Ascending aorta (tissue), 2 donors: Measurements from ENCODE around the gene NINL. TPM values are rescaled to one million over a fixed set of nuclear protein-coding genes. Genes with fewer than 3 reads are reported as not detected.

ENCODE experiments used
- DNase-seq, 2 donors: peaks; one replicate each; pipeline ENCODE4 v3.0.0-alpha.2; 2019; ENCODE audit warnings: low spot score in 2 of 2
- H3K27ac ChIP-seq, 2 donors: fragments of 200-600 bp; sonication (generic); one replicate each; pipeline ENCODE4 v1.5.1; 2016 to 2017; ENCODE audit warnings: mild to moderate bottlenecking in 1 of 2
- H3K27me3 ChIP-seq: fragments of 200-600 bp; sonication (generic); one replicate; pipeline ENCODE4 v1.5.1; 2017
- H3K36me3 ChIP-seq, 2 donors: fragments of 200-600 bp; sonication (generic); one replicate each; pipeline ENCODE4 v1.5.1; 2016
- H3K4me1 ChIP-seq, 2 donors: fragments of 200-600 bp; sonication (generic); one replicate each; pipeline ENCODE4 v1.5.1; 2016 to 2017; ENCODE audit warnings: mild to moderate bottlenecking in 1 of 2
- H3K4me3 ChIP-seq, 2 donors: fragments of 200-600 bp; sonication (generic); one replicate each; pipeline ENCODE4 v1.5.1; 2016 to 2017; ENCODE audit warnings: mild to moderate bottlenecking in 1 of 2
- H3K9me3 ChIP-seq, 2 donors: fragments of 200-600 bp; sonication (generic); one replicate each; pipeline ENCODE4 v1.5.1; 2016
- intact Hi-C: fragments of 100-400 bp; cut with DNase I; formaldehyde crosslinking; loops from one replicate; pipeline ENCODE4 v1.15.1; 2023
- total RNA-seq: library from RNA; depleted of rRNA; stranded (reverse); fragments of >200 nt; gene quantifications from one replicate; pipeline ENCODE4 v1.1.0, GENCODE V29; 2016
- TF ChIP-seq, protein P1 (sequence below), 3 experiments: fragments of 200-600 bp in 2 of 3; fragments of 450-650 bp in 1 of 3; sonication (generic) in 2 of 3; IDR thresholded peaks; one replicate each; pipeline ENCODE4 v1.5.1; 2016 to 2019; ENCODE audit warnings: antibody characterized with exemption in 3 of 3, mild to moderate bottlenecking in 1 of 3, moderate library complexity in 1 of 3

Gene NINL
- total RNA-seq, 1 donor from 2014 or later, result 18.0 TPM

DNA sequence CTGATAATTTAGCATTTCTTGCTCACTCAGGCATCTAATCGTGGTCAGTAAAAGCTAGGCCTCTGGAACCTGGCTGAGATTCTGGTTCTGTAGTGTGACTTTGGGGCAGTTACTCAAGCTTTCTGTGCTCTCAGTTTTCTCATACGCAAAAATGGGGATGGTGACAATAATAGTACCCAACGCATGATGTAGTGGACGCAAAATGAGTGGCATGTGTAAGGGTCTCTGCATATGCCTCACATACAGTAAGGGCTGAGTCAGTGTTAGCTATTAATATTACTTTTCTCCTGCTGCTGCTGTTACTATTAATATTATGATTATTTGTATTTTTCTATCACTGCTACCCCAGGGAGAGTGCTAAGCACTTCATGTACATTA, 177.2 kb downstream of the NINL start:
- H3K36me3 ChIP-seq, result no peaks in the 10 kb centered on the region
- peaks cover 0 to 13% of the 10 kb centered on the region in 2 donors for H3K4me1 ChIP-seq
- no peaks in the 10 kb centered on the region for H3K9me3 ChIP-seq
- peak in 1 of 2 donors; percentile 21 for DNase-seq
- TF ChIP-seq, protein P1, sequence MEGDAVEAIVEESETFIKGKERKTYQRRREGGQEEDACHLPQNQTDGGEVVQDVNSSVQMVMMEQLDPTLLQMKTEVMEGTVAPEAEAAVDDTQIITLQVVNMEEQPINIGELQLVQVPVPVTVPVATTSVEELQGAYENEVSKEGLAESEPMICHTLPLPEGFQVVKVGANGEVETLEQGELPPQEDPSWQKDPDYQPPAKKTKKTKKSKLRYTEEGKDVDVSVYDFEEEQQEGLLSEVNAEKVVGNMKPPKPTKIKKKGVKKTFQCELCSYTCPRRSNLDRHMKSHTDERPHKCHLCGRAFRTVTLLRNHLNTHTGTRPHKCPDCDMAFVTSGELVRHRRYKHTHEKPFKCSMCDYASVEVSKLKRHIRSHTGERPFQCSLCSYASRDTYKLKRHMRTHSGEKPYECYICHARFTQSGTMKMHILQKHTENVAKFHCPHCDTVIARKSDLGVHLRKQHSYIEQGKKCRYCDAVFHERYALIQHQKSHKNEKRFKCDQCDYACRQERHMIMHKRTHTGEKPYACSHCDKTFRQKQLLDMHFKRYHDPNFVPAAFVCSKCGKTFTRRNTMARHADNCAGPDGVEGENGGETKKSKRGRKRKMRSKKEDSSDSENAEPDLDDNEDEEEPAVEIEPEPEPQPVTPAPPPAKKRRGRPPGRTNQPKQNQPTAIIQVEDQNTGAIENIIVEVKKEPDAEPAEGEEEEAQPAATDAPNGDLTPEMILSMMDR (IDR thresholded peaks at IDR 0.05), result no peak
- intact Hi-C loops, result no loop called here
- no peak overlapping the region for H3K27ac ChIP-seq
- no peaks in the 10 kb centered on the region for H3K27me3 ChIP-seq
- peak overlapping the region; percentile 71 to 86 for H3K4me3 ChIP-seq

DNA sequence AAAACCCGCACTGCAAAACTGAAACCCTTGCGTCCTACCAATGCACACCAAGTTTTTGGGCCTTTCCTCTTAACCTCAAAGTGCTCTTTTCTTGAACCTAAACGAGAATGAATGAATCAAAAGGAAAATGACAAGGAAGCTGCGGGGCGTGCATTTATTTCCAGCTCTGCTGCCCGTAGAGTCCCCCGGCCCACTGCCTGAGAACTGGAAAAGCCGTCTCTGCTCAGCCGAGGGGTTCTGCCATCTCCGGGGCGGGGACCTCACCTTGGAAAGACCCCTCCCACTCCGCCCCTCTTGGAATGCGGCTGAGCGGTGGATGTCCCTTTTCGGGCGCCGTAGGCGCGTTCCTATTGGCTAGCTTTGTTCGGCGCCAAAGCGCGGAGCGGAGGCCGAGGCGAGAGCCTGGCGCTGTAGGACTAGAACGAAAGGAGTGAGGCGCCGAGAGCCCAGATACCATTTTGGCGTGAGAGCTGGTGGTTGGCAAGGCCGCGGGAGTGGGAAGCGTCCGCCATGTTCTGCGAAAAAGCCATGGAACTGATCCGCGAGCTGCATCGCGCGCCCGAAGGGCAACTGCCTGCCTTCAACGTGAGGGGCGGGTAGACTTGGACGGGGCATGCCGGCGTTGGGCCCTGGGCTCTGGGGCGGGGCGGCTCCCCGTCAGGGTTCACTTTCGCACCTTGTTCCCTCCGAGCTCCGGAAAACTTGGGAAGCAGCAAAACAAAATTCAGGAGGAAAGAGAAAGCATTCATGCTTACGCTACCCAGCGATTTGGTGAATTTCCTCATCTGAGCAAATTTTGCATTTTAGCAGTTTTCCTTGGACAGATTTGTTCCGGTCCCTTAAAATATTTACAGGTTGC, 177.8 kb downstream of the NINL start, which contains the start of gene GINS1:
Gene GINS1 (plus strand): TSS at position 363 of the 859 bp plus-strand sequence. CDS start 148 bp downstream, at position 511.
- no peak within 1 kb of the TSS for H3K27ac ChIP-seq
- no peaks in the 10 kb centered on the region for H3K27me3 ChIP-seq
- intact Hi-C loops, result no loop called here
- peaks cover 0 to 13% of the 10 kb centered on the region in 2 donors for H3K4me1 ChIP-seq
- DNase-seq, result peak in 1 of 2 donors; percentile 81
- TF ChIP-seq, protein P1 (IDR thresholded peaks at IDR 0.05), result no peak
- H3K36me3 ChIP-seq, result no peaks in the 10 kb centered on the region
- no peaks in the 10 kb centered on the region for H3K9me3 ChIP-seq
- peak within 1 kb of the TSS; percentile 71 to 86 for H3K4me3 ChIP-seq

Other genes starting within 250 kb of the NINL start
- 24.3 TPM for gene ABHD12, start 194.7 kb downstream of the NINL start, total RNA-seq
- gene GINS1, start 177.9 kb downstream of the NINL start, total RNA-seq, result not detected
- 2.6 TPM for gene NANP, start 38.5 kb upstream of the NINL start, total RNA-seq
- gene ZNF337, start 111.3 kb upstream of the NINL start, total RNA-seq, result 3.4 TPM